ENCODE data around the gene SMCHD1.

The SMCHD1 gene

DNA sequence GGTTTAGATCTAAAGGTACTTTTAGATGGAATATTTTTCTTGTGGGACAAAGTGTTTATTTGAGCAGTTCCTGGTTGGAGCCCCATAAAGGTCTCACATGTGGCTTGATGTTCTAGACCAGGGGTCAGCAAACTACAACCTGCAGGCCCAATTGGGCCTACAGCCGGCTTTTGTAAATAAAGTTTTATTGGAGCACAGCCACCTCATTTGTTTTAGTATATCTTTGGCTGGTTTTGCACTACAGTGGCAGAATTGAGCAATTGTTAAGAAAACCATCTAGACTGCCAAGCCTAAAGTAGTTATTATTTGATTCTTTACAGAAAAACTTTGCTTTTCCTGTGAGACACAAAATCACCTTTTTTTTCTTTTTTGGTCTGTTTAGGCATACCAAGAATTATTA is 42.5 kb upstream of the SMCHD1 start:
- WGBS (ENCODE audit: extremely low coverage, insufficient coverage, insufficient read length) = no CpG with 5 or more reads among the region's 1 CpG
- Histone ChIP-seq H3K27me3 (ENCODE audit: insufficient read depth, low read length) (no peaks in the 10 kb centered on the region), H4K12ac (ENCODE audit: low read depth, low read length) (no peak overlapping the region)

DNA sequence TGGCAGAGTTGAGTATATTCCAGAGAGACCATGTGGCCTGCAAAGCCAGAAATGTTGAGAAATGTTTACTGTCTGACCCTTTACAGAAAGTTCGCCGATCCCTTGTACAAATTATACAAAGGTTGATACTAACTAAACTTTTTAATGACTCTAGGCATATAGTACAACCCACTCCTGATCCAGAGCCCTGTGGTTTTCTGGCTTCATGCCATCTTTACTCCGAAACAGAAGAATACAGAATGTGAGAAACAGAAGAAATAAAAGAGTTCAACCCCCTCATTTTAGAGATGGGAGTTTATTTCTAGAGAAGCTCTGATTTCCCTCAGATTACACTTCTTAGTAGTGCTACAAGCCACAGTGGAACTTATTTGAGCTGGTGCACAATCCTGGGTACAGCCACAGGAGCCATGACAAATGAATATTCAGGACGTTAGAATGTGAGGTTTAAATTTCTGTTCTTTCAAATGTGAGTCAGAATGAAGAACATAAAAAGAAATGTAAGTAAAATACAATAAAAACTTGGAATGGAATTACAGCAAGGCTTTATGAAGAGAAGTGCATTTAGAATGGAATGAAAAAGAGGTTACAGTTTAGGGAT is 38.0 kb upstream of the SMCHD1 start:
- H4K12ac ChIP-seq (ENCODE audit: low read depth, low read length) = no peak overlapping the region
- H2BK120ac ChIP-seq (ENCODE audit: insufficient read depth, low read length, poor library complexity) = no peak overlapping the region
- H3K18ac ChIP-seq (ENCODE audit: low read length) = no peak overlapping the region
- WGBS (ENCODE audit: extremely low coverage, insufficient coverage, insufficient read length) = no CpG with 5 or more reads among the region's 4 CpGs
- H3K23ac ChIP-seq (ENCODE audit: low read length) = no peak overlapping the region
- no peak overlapping the region for H3K27ac ChIP-seq (ENCODE audit: low read depth, low read length)
- no peak overlapping the region for H3K9ac ChIP-seq (ENCODE audit: low read length)
- H4K8ac ChIP-seq (ENCODE audit: low read depth, low read length) = no peak overlapping the region
- H2AK5ac ChIP-seq (ENCODE audit: low read length) = no peak overlapping the region
- no peak overlapping the region for H4K91ac ChIP-seq (ENCODE audit: low read depth, low read length)
- no peaks in the 10 kb centered on the region for H3K27me3 ChIP-seq (ENCODE audit: insufficient read depth, low read length)
- no peak overlapping the region for H3K4me3 ChIP-seq (ENCODE audit: low read depth, low read length)
- H3K4me2 ChIP-seq (ENCODE audit: low read length) = no peak overlapping the region
- H2BK12ac ChIP-seq (ENCODE audit: low read length) = no peak overlapping the region
- H3K9me3 ChIP-seq (ENCODE audit: insufficient read depth, low read depth, low read length) = no peaks in the 10 kb centered on the region
- H3K79me1 ChIP-seq (ENCODE audit: low read length) = no peaks in the 10 kb centered on the region
- no peaks in the 10 kb centered on the region for H3K79me2 ChIP-seq (ENCODE audit: control insufficient read depth, insufficient read depth, low read length, poor library complexity)
- no peak overlapping the region for H2AFZ ChIP-seq (ENCODE audit: insufficient read depth, low read length, poor library complexity)
- DNase-seq = no peak
- H3K4ac ChIP-seq (ENCODE audit: low read depth, low read length) = no peak overlapping the region
- H3K4me1 ChIP-seq (ENCODE audit: control insufficient read depth in 1 of 2, insufficient read depth in 2 of 2, low read length in 2 of 2) = no peaks in the 10 kb centered on the region
- H3K36me3 ChIP-seq (ENCODE audit: control insufficient read depth in 1 of 2, insufficient read depth in 2 of 2, low read length in 2 of 2) = peaks cover 2 to 4% of the 10 kb centered on the region in 2 experiments
- no peak overlapping the region for H3K14ac ChIP-seq (ENCODE audit: low read length)
- no peak overlapping the region for H2BK5ac ChIP-seq (ENCODE audit: low read depth, low read length, poor library complexity)

More for the DNA sequence above, 42.5 kb upstream of the SMCHD1 start:
- H2AFZ ChIP-seq (ENCODE audit: insufficient read depth, low read length, poor library complexity) = no peak overlapping the region
- no peaks in the 10 kb centered on the region for H3K9me3 ChIP-seq (ENCODE audit: insufficient read depth, low read depth, low read length)
- H4K91ac ChIP-seq (ENCODE audit: low read depth, low read length) = no peak overlapping the region
- no peak overlapping the region for H3K4ac ChIP-seq (ENCODE audit: low read depth, low read length)
- H3K27ac ChIP-seq (ENCODE audit: low read depth, low read length) = no peak overlapping the region
- no peak overlapping the region for H3K4me3 ChIP-seq (ENCODE audit: low read depth, low read length)
- H3K18ac ChIP-seq (ENCODE audit: low read length) = no peak overlapping the region
- H3K23ac ChIP-seq (ENCODE audit: low read length) = no peak overlapping the region
- DNase-seq = no peak
- H4K8ac ChIP-seq (ENCODE audit: low read depth, low read length) = no peak overlapping the region
- H3K79me2 ChIP-seq (ENCODE audit: control insufficient read depth, insufficient read depth, low read length, poor library complexity) = no peaks in the 10 kb centered on the region
- no peak overlapping the region for H3K9ac ChIP-seq (ENCODE audit: low read length)
- peaks cover 9 to 12% of the 10 kb centered on the region in 2 experiments for H3K36me3 ChIP-seq (ENCODE audit: control insufficient read depth in 1 of 2, insufficient read depth in 2 of 2, low read length in 2 of 2)
- no peaks in the 10 kb centered on the region for H3K4me1 ChIP-seq (ENCODE audit: control insufficient read depth in 1 of 2, insufficient read depth in 2 of 2, low read length in 2 of 2)
- no peak overlapping the region for H3K14ac ChIP-seq (ENCODE audit: low read length)
- H3K79me1 ChIP-seq (ENCODE audit: low read length) = no peaks in the 10 kb centered on the region
- H2BK120ac ChIP-seq (ENCODE audit: insufficient read depth, low read length, poor library complexity) = no peak overlapping the region
- no peak overlapping the region for H2AK5ac ChIP-seq (ENCODE audit: low read length)
- no peak overlapping the region for H3K4me2 ChIP-seq (ENCODE audit: low read length)
- no peak overlapping the region for H2BK5ac ChIP-seq (ENCODE audit: low read depth, low read length, poor library complexity)
- no peak overlapping the region for H2BK12ac ChIP-seq (ENCODE audit: low read length)

GRCh38 chr18:2618009-2618408 is 37.5 kb upstream of the SMCHD1 start:
- WGBS (ENCODE audit: extremely low coverage, insufficient coverage, insufficient read length) = no CpG with 5 or more reads among the region's 4 CpGs
- no peak overlapping the region for H4K12ac ChIP-seq (ENCODE audit: low read depth, low read length)
- H2BK5ac ChIP-seq (ENCODE audit: low read depth, low read length, poor library complexity) = no peak overlapping the region
- peaks cover 2 to 4% of the 10 kb centered on the region in 2 experiments for H3K36me3 ChIP-seq (ENCODE audit: control insufficient read depth in 1 of 2, insufficient read depth in 2 of 2, low read length in 2 of 2)
- H3K4me1 ChIP-seq (ENCODE audit: control insufficient read depth in 1 of 2, insufficient read depth in 2 of 2, low read length in 2 of 2) = no peaks in the 10 kb centered on the region
- no peak overlapping the region for H3K4me2 ChIP-seq (ENCODE audit: low read length)
- no peak overlapping the region for H3K14ac ChIP-seq (ENCODE audit: low read length)
- no peak overlapping the region for H3K4me3 ChIP-seq (ENCODE audit: low read depth, low read length)
- H2BK120ac ChIP-seq (ENCODE audit: insufficient read depth, low read length, poor library complexity) = no peak overlapping the region
- H2AFZ ChIP-seq (ENCODE audit: insufficient read depth, low read length, poor library complexity) = no peak overlapping the region
- H4K8ac ChIP-seq (ENCODE audit: low read depth, low read length) = no peak overlapping the region
- H3K9me3 ChIP-seq (ENCODE audit: insufficient read depth, low read depth, low read length) = no peaks in the 10 kb centered on the region
- peak in 1 of 2 donors; percentile 41 for DNase-seq
- no peak overlapping the region for H3K9ac ChIP-seq (ENCODE audit: low read length)
- H4K91ac ChIP-seq (ENCODE audit: low read depth, low read length) = no peak overlapping the region
- no peaks in the 10 kb centered on the region for H3K27me3 ChIP-seq (ENCODE audit: insufficient read depth, low read length)
- no peak overlapping the region for H2BK12ac ChIP-seq (ENCODE audit: low read length)
- H3K4ac ChIP-seq (ENCODE audit: low read depth, low read length) = no peak overlapping the region
- no peak overlapping the region for H2AK5ac ChIP-seq (ENCODE audit: low read length)
- H3K79me1 ChIP-seq (ENCODE audit: low read length) = no peaks in the 10 kb centered on the region
- no peaks in the 10 kb centered on the region for H3K79me2 ChIP-seq (ENCODE audit: control insufficient read depth, insufficient read depth, low read length, poor library complexity)
- H3K27ac ChIP-seq (ENCODE audit: low read depth, low read length) = no peak overlapping the region
- H3K18ac ChIP-seq (ENCODE audit: low read length) = no peak overlapping the region
- H3K23ac ChIP-seq (ENCODE audit: low read length) = no peak overlapping the region

DNA sequence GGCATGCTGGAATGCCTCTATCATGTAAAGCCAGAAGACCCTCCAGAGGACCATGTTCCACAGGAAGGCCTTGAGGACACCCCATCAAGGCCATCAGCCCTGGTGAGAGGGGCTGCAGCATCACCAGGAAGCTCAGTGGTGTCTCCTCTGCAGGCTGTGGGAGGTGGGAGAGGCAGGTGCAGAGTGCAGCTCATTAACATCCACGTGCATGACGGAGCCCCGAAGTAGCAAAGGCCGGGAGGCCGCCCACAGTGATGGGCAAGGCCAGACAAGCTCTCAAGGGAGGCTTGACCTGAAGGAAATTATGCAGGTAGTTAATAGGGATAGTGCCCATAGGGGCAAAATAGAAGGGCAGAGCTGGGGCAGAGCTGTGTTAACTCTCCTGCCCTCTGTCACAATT is 30.3 kb upstream of the SMCHD1 start:
- no peak overlapping the region for H4K91ac ChIP-seq (ENCODE audit: low read depth, low read length)
- H2BK5ac ChIP-seq (ENCODE audit: low read depth, low read length, poor library complexity) = no peak overlapping the region
- H2AFZ ChIP-seq (ENCODE audit: insufficient read depth, low read length, poor library complexity) = no peak overlapping the region
- no peak overlapping the region for H2BK120ac ChIP-seq (ENCODE audit: insufficient read depth, low read length, poor library complexity)
- no peak overlapping the region for H4K12ac ChIP-seq (ENCODE audit: low read depth, low read length)
- H3K4me3 ChIP-seq (ENCODE audit: low read depth, low read length) = no peak overlapping the region
- no peaks in the 10 kb centered on the region for H3K79me1 ChIP-seq (ENCODE audit: low read length)
- no peak overlapping the region for H3K18ac ChIP-seq (ENCODE audit: low read length)
- H2BK12ac ChIP-seq (ENCODE audit: low read length) = no peak overlapping the region
- no peak overlapping the region for H3K9ac ChIP-seq (ENCODE audit: low read length)
- H3K4me1 ChIP-seq (ENCODE audit: control insufficient read depth in 1 of 2, insufficient read depth in 2 of 2, low read length in 2 of 2) = no peaks in the 10 kb centered on the region
- H4K8ac ChIP-seq (ENCODE audit: low read depth, low read length) = no peak overlapping the region
- no peaks in the 10 kb centered on the region for H3K79me2 ChIP-seq (ENCODE audit: control insufficient read depth, insufficient read depth, low read length, poor library complexity)
- no peaks in the 10 kb centered on the region for H3K36me3 ChIP-seq (ENCODE audit: control insufficient read depth in 1 of 2, insufficient read depth in 2 of 2, low read length in 2 of 2)
- no peaks in the 10 kb centered on the region for H3K27me3 ChIP-seq (ENCODE audit: insufficient read depth, low read length)
- no peak overlapping the region for H3K27ac ChIP-seq (ENCODE audit: low read depth, low read length)
- no CpG with 5 or more reads among the region's 5 CpGs for WGBS (ENCODE audit: extremely low coverage, insufficient coverage, insufficient read length)
- no peak overlapping the region for H2AK5ac ChIP-seq (ENCODE audit: low read length)
- no peaks in the 10 kb centered on the region for H3K9me3 ChIP-seq (ENCODE audit: insufficient read depth, low read depth, low read length)
- H3K4me2 ChIP-seq (ENCODE audit: low read length) = no peak overlapping the region
- no peak overlapping the region for H3K23ac ChIP-seq (ENCODE audit: low read length)
- DNase-seq = no peak
- H3K4ac ChIP-seq (ENCODE audit: low read depth, low read length) = no peak overlapping the region
- H3K14ac ChIP-seq (ENCODE audit: low read length) = no peak overlapping the region

All from trophoblast cell (in vitro differentiated cells and primary cell).